ENCODE measurements around the gene BPIFA2.
"Not testable (repeated sequence)": the region's sequence is repeated elsewhere in the genome, so short reads cannot be mapped to it uniquely, and the experiment has no call there.

The BPIFA2 gene, protein sequence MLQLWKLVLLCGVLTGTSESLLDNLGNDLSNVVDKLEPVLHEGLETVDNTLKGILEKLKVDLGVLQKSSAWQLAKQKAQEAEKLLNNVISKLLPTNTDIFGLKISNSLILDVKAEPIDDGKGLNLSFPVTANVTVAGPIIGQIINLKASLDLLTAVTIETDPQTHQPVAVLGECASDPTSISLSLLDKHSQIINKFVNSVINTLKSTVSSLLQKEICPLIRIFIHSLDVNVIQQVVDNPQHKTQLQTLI

DNA sequence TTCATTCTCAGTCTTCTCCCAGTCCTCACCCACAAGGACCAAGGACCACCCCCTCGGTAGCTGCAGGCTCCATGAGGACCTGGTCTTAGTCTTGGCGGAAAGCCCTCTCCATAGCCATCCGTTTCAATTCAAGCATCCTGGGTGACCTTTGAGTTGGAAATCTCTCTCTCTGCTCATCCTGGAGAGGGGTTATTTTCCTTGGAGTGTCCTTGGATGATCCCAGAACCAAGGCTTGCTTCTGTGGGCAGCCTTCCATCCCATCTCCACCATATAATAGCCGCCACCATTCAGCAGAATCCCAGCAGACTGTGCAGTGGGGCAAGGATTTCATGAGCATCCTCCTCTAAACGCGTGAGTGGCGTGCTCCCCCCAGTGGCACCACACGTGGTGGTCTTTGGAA, at the start of gene BPIFA2:
TSS of gene BPIFA2 (plus strand) at position 301 of the 400 bp plus-strand sequence. CDS start 987 bp downstream, outside the sequence.
- DNase-seq, result peak; percentile 41

DNA sequence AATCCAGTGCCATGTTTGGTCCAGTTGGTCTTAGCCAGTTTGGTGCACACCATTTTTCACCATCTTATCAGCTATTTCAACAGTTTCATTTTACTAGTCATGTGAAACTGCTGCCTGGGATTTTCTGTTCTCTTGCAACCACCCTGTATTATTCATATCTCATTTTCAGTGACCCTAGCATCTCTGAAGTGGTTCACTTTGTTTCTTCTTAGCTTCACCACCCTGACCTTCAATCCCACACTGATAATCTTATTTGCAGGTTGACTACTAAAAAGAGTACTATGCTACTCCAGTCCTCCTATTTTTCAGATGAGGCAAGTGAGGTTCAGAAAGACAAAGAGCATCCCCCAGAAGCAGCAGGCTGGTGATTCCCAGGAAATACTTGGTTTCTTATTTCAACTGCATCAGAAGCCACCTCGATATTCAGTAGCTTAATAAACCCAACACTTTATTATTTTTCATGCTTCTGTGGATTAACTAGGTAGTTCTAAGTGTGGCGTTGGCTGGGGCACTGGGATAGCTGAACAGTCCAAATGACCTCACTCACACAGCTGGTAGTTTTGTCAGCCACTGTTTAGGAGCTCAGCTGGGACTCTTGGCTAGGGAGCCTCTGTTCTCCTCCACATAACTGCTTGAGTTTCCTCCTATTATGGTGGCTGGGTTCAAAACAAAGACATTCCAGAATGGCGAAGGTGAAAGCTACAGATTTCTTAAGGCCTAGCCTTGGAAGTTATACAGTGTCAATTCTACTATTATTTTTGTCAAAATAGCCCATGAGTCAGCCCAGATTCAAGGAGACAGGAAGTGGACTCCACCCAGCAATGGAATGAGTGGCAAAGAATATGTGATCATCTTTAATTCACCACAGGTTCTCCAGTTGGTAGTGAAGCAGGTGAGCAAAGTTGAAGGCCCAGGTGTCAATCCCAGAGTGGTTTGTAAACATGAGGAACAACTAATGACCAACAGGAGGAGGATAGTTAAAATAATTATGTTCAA, 47.9 kb upstream of the BPIFA2 start:
- no peak for DNase-seq

GRCh38 chr20:33120934-33121333, 47.0 kb upstream of the BPIFA2 start:
- DNase-seq, result no peak

DNA sequence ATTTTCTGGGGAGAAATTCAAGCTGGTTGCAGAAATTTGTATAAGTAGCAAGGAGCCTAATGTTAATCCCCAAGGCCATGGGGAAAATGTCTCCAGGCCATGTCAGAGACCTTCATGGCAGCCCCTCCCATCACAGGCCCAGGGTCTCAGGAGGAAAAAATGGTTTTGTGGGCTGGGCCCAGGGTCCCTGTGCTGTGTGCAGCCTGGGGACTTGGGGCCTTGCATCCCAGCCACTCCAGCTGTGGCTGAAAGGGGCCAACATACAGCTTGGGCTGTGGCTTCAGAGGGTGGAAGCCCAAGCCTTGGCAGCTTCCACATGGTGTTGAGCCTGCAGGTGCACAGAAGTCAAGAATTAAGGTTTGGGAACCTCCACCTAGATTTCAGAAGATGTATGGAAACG, 45.7 kb upstream of the BPIFA2 start:
- DNase-seq, result not testable (repeated sequence)

GRCh38 chr20:33124261-33124660, 43.7 kb upstream of the BPIFA2 start:
- no peak for DNase-seq

GRCh38 chr20:33124994-33125393, 43.0 kb upstream of the BPIFA2 start:
- DNase-seq, result no peak

DNA sequence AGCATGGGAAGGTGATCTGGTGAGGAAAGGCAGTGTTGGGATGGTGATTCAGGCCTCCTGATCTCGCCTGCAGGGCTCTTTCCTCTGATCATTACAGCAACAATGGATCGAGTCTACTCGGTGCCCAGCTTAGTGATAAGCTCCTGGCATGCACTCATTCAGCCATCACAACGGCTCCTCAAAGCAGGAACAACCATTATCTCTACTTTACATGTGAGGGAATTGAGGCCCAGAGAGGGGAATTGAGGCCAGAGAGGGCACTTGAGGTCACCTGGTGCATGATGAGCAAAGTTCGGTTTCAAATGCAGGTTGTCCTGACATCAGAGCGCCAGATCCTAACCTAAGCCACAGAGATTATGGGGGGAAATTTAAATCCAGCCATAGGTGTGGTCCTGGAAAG, 42.0 kb upstream of the BPIFA2 start:
- DNase-seq, result no peak

GRCh38 chr20:33127422-33128097, 40.4 kb upstream of the BPIFA2 start:
- DNase-seq, result no peak

DNA sequence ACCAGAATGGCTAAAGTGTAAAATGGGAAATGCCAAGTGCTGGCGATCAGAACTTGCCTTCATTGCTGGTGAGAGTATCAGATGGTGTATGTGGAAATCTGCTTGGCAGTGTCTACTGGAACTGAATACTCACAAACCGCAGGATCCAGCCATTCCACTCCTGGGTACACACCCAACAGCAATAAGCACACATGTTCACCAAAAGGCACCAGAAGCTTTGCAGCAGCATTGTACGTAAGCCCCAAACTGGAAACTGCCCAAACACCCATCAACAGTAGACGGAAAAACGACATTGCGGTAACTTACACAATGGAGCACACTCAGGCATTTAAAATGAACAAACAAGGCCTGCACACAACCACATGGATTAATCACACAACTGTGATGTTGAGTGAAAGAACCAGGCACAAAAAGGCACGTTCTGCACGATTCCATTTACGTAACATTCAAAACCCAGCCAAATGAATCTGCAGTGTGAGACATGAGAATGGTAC, 37.3 kb upstream of the BPIFA2 start:
- no peak for DNase-seq

GRCh38 chr20:33131949-33132473, 35.9 kb upstream of the BPIFA2 start:
- no peak for DNase-seq

- no peak for DNase-seq
These were observed 35.2 kb upstream of the BPIFA2 start for GRCh38 chr20:33132513-33133372.

GRCh38 chr20:33133373-33133941, 34.5 kb upstream of the BPIFA2 start:
- no peak for DNase-seq

DNA sequence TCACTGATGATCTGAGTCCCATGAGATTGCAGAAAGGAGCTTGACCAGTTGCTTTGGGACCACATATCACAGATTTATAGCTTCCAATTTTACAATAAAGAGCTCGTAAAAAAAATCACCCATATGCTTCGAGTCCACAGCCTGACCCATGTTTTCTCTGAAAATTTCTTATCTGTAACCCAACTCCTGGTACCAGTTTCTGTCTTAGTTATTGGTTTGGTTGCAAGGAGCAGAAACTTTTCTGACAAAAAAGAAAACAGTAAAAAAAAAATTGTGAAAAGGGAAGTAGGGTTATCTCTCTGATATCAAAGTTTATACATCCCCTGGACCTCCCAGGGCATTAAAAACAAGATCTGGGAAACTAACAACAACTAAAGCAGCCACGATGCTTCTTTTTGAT, 30.8 kb upstream of the BPIFA2 start:
- no peak for DNase-seq

DNA sequence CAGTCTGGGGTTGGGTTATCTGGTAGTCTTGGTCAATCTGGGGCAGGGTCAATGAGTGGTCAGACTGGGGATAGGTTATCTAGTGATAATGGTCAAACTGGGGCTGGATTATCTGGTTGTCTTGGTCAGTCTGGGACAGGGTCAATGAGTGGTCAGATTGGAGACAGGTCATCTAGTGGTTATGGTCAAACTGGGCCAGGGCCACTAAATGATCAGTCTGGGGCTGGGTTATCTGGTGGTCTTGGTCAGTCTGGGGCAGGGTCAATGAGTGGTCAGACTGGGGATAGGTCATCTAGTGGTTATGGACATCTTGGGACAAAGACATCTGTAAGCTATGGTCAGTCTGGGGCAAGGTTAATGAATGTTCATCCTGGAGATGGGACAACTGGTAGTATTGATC, 28.5 kb upstream of the BPIFA2 start:
- DNase-seq, result no peak

DNA sequence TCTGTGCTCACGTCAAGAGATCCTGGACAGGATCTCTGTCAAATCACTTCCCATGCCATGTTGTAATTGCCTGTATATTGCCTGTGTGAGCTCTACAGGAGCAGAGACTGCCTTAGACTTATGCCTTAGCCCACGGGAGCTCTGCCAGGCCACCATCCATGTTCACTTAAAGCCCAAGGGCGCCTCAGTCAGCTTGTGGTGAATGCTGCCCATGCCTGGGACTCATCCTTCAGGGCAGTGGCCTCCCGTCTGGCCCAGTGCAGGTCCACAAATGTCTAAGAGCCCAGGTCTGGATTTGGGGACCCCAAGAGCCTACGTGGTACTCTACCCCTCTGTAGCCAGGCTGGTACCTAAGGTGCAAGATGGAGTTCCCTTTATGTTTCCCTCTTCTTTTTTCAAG, 22.4 kb upstream of the BPIFA2 start:
- no peak for DNase-seq

DNA sequence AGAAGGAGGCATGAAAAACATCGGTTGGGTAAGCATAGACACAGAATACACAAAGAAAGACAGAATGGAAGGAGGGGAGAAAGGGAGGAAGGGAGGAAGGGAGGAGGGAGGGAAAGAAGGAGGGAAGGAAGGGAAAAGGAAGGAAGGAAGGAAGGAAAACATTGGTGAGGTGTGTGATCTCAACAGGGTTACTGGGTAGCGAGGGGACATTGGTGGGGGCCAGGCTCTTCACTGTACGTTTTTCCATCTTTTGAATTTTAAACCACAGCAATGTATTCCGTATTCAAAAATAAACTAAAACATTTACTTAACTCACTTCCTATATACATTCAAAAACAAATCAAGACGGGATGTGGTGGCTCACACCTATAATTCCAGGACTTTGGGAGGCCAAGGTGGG, 20.7 kb upstream of the BPIFA2 start:
- no peak for DNase-seq

DNA sequence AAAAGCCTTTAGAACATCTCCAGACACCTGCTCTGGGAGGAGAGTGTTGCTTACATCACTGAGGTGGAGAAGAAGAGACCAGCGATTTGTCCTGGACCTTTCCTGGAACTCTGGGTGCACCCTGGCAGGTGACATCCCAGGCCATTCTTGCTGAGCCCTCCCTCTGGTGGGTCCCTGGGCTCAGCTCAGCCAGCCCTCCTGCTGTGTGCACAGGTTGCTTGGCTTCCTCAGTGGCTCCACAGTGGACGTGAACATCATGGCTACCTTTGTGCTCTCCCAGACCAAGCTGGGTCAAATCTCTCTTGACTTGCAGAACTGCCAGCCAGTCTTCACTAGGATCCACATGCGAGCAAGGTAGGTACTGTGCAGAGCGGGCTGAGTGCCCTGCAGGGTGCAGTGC, 19.9 kb upstream of the BPIFA2 start:
- DNase-seq, result peak; percentile 13

GRCh38 chr20:33154252-33154651, 13.7 kb upstream of the BPIFA2 start:
- DNase-seq, result no peak

GRCh38 chr20:33158637-33159385, 9.1 kb upstream of the BPIFA2 start:
- peak; percentile 41 for DNase-seq

DNA sequence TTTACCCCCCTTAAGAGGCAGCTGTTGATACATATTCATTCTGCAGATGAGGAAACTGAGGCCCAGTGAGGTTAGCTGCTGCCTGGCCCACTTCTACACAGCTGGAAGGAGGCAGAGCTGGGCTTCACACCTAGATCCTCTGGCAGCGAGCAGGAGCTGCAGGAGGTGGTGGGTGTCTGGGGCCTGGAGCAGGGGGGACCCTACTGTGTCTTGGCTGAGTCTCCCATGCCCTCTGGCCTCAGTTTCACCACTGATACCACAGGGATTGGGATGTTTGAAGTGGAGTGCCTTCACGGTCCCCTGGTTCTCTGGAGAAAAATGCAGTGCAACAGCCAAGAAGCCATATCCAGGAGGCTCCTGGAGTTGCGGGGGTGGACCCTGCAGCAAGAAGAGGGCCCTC, 8.2 kb upstream of the BPIFA2 start:
- DNase-seq, result peak; percentile 13

DNA sequence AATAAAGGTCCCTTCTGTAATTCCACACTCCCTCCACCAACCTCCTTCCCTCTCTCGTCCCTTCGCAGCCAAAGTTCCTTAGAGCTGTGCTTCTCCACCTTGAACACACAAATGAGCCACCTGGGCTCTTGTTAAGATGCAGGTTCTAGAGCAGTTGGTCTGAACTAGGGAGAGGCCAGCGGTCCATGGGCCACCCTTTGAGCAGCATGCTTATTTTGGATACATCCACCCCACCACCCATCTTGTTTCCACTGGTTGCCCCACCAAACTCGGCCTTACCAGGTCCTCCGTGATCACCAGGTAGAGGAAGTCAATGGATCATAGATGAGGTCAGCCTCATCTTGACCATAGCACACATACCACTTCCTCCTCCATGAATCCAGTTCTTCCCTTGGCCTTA, 7.3 kb upstream of the BPIFA2 start:
- no peak for DNase-seq
